T-helper 22 cell (primary cell): ENCODE results near the gene MXRA8.
"Not testable (repeated sequence)": the region's sequence is repeated elsewhere in the genome, so short reads cannot be mapped to it uniquely, and the experiment has no call there.

Experiments used
- DNase-seq: peaks from one replicate; pipeline ENCODE4 v3.0.0-alpha.2; 2020; ENCODE audit warnings: low read depth

The MXRA8 gene

GRCh38 chr1:1320666-1321448, 37.5 kb downstream of the MXRA8 start:
- no peak for DNase-seq

GRCh38 chr1:1319646-1319941, 38.8 kb downstream of the MXRA8 start:
- DNase-seq, result no peak

DNA sequence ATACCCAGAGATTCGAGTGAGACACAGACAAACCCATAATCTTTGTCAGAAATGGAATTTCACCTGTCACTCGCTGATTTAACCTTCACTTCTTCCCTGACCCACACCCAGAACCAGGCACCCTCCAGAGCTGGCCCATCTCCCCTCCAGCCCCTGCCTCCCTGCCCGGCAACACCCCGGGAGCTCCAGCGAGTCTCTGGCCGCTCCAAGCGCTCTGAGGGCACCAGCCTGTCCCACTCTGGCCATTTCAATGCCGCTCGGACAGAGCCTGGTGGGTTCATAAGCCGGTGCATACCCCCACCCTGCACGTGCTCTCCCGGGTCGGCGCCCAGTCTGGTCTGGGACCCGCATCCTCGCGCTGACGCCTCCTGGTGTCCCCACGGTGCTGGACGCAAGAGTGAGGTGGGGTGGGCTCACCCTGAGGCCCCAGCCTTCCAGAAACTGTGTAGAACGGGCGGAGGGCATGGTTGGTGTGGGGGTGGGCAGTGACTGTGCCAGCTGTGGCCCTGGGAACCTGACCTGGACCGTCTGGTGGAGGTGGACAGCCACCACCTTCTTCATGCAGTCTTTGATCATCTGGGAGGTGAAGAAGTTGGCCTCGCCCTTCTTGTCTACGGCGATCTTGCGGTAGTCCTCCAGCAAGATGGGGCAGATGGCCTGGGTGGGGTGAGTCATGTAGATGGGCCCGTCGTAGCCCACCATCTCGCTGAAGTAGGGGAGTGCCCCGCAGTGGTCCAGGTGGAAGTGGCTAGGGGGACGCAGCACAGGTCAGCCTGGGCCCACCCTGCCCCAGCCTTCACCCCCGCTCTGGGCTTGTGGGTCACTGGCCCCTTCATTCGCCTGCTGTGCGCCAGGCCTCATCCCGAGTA, 39.3 kb downstream of the MXRA8 start:
- no peak for DNase-seq

DNA sequence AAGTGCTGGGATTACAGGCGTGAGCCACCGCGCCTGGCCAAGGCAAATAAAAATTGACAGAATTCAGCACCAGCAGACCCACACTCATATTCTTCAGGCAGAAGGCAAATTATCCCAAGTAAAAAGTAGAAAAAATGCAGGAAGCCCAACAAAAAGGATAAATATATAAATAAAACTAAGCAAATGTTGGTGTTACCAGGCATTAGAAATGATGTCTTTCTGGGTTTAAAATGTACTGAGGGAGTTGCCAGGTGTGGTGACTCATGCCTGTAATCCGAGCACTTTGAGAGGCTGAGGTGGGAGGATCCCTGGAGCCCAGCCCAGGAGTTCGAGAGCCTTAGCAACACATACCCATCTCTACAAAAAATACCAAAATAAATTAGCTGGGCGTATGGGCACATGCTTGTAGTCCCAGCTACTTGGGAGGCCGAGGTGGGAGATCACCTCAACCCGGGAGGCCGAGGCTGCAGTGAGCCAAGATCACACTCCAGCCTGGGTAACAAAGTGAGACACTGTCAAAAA, 40.2 kb downstream of the MXRA8 start:
- DNase-seq, result no peak

DNA sequence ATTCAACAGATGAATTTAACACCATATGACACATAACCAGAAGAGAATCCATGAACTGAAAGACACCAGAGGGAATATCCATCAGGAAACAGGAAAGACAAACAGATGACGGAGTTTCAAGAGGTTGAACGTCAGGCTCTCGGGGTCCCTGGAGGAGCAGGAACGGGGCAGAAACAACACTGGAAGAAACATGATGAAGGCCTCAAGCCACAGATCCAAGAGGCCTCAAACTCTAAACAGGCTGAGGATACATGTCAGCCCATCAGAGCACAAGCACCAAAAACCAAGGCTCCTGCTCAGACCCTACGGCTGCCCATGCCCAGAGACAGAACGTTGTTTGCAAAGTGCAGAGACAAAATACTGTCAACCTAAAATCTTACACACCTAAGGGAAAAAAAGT, 40.9 kb downstream of the MXRA8 start:
- DNase-seq, result no peak

- not testable (repeated sequence) for DNase-seq
These were observed 42.2 kb downstream of the MXRA8 start for GRCh38 chr1:1316199-1316598.

GRCh38 chr1:1315435-1315954, 42.9 kb downstream of the MXRA8 start:
- no peak for DNase-seq

DNA sequence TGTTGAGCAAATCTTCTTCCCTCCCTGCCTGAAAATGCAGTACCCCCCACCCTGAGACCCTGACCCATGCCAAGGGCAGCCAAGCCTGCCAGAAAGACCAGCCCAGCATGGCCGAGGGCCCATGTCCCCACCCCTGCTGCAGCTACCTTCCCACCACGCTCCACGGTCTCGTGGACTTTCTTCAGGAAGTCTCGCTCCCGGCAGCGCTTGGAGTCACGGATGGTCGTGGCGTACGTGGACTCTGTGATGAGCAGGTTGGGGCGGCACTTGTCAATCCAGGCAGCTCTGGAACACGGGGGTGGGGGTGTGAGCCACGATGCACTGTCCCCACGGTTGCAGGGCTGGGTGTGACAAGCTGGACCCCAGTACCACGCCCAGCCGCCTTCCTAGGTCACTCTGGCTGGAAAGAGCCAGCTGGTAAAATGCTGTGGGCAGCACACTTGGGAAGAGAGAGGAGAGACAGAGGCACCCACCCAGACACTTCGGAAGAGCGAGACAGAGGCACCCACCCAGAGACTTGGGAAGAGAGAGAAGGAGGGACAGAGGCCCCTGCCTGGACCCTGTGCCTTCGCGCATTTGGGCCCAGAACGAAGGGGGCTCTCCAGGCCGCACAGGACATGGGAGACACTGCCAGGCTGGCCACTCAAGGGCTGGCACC, 43.5 kb downstream of the MXRA8 start:
- no peak for DNase-seq

DNA sequence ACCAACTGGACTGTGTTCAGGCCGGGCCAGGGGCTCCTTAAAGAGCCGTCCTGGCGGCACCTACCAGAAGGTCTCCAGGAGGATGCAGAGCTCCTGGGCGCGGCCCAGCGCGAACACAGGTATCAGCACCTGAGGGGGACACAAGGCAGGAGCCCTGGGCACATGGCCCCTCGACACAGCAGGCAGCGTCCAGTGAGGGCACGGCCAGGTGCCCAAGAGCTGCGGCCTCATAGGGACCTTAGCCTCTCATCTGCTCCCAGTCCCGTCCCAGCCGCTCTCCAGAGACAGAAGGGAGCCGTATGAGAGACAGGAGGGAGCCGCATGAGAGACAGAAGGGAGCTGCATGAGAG, 44.1 kb downstream of the MXRA8 start:
- DNase-seq, result no peak

DNA sequence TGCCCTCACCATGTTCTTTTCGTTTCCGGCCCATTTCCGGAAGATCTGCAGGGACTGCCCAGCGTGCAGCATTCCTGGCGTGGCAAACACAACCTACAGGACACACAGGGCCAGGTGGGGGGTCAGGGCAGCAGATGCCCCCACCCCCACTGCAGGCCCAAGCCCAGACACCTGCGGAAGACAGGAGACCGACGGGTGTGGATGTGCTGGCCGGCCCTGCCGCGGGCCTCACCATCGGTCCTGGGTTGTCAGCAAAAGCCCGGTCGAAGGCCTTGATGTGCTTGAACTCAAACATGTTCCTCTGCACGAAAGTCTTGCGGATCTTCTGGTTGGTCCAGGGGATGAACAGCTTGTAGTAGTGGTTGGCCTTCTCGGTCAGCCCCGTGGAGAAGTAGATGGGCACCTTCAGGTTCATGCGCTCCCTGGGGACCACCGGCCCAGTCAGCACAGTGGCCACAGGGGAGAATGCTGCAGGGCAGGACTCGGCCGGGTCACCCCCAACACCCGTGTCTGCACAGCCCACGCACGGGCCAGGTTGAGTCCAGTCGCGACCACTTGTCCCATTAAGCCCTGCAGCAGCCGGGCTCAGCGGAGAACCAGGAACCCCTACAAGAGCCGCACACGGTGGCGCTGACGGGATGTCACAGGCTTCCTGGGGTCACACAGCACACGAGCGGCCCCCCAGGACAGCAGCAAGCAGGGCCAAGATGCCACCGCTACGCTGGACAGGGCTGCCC, 44.7 kb downstream of the MXRA8 start:
- DNase-seq, result no peak

DNA sequence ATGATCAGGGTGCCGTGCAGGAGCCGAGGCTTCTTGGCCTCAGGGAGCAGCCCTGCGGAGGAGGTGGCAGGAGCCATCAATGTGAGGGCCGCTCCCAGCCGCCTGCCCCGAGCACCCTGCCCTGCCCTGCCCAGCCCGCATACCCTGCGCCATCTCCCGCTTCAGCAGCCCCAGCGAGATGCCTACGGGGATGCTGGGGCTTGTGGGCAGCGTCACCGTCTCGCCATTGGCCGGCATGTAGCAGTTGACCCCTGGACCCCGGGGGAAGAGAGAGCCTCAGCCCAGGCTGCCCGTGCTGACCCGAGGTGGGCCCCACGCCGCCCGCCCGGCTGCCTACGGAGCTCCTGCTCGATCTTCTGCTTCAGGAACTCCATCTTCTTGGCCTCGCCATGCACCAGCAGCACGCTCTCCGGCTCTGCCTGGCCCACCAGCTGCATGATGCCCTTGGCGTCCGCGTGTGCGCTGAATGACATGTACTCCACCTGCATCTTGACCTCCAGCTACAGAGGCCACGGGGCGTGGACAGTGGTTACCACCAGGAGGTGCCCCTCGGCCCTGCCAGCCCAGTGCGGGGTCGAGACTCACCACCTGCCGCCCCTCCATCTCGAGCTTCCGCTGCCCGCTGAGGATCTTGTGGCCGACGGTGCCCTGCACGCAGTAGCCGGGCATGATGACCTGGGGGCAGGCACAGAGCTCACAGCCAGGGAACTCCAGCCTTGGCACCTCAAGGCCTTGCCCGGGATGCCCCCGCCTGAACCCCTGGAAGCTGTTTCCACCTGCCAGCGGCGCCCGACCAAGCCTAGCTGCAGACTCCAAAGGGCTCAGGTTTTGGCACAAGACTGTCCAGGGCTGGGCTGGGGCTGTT, 45.7 kb downstream of the MXRA8 start:
- no peak for DNase-seq

DNA sequence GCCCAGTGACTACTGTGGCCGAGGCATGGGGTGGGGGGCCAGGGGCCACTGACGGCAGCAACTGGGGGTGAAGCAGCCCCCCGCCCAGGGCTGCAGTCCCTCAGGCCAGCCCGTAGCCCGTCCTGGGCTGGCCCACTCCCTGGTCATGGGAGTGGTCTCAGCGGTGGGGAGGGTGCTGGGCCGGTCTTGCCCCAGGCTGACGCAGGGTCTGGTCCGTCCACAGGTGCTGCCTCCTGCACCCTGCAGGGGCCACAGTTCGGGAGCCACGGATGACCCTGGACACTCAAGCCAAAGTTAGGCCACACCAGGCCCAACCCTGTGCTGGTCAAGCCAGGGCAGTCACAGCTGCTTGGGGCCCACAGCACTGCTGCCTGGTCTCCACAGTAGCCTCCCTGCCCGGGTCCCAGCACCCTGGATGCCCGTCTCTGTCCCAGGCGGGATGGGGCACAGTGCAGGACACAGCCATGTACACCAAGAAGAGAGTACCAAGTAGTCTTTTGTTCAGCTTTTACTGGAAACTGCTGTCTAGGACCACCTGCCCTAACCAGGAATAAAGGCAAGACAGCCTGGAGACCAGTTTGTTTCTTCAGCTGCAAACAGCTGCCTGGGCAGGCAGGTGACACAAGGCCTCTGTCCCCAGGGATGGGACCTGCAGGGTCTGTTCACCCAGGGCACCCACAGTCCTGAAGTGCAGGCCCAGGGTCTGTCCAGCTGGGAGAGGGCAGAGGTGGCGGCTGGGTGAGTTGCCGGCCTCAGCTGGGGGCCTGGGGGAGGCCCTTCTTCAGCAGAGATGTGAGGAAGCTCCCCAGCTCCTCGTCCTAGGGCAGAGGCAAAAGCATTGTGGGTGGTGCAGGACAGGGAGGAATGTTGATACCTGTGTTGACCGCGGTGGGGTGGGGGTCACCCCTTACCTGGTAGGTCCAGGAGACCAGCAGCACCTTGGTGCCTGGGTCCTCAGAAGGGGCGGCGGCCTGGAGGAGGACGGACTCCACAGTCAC, 46.9 kb downstream of the MXRA8 start:
- DNase-seq, result no peak

- no peak for DNase-seq
These were observed 47.8 kb downstream of the MXRA8 start for GRCh38 chr1:1310476-1311053.

DNA sequence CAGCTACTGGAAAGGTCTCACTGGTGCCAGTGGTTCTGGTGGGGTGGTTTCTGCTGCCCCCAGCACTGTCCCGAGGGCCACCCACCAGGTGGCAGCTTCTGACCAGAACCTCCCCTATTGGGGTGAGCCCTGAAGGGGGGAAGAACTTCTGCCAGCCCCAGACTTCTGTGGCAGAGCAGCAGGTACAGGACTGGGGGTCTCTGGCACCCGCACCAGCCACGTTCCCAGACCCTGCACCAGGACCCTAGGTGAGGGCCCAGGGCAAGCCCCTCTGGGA, 48.3 kb downstream of the MXRA8 start:
- no peak for DNase-seq

DNA sequence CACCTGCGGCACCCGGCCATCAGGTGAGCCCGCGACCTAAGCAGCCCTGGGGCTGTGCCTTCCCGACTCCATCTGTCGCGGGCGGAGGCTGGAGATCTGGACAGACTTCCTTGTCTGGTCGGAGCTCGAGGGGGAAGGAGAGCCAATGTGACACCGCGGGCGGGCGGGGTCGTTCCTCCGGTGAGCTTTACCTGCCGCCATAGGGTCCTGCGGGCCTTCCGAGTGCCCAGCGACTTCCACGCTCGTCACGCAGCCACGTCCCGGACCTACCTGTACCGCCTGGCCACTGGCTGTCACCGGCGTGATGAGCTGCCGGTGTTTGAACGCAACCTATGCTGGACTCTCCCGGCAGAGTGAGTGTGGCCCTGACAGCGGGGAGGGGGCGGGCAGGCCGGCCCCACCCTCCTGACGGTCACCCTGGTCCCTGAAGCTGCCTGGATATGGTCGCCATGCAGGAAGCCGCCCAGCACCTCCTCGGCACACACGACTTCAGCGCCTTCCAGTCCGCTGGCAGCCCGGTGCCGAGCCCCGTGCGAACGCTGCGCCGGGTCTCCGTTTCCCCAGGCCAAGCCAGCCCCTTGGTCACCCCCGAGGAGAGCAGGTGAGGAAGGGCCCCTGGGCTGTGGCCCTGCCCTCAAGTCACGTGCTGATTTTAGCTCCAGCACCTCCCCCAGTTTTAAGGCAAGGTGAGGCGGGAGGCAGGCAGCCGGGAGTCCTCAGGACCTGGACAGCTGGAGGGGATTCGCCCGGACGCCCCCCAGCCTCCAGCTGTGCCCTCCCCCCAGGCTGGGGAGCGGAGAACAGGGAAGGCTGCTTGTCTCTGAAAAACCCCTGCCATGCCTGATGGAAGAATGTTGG, 48.9 kb downstream of the MXRA8 start:
- no peak for DNase-seq

- DNase-seq, result no peak
These were observed 49.6 kb downstream of the MXRA8 start for GRCh38 chr1:1308756-1309250.

GRCh38 chr1:1307923-1308755, 50.2 kb downstream of the MXRA8 start, which contains the start of the genes ACAP3 and PUSL1:
Gene ACAP3 (minus strand): TSS chr1:1307930. CDS start chr1:1307815, 115 bp downstream.
Gene PUSL1 (plus strand): TSS chr1:1308597. CDS start chr1:1308644, 47 bp downstream.
- peak; percentile 82 for DNase-seq
